GM19043 (cell line): Measurements from ENCODE around the gene RABGAP1.

Source experiments
- ATAC-seq: cut with Tn5 transposase; IDR thresholded peaks from one replicate; pipeline ENCODE4 v1.9.1; 2021; ENCODE audit warnings: low read depth; ENCODE audit not compliant: unreplicated experiment

RABGAP1 gene

DNA sequence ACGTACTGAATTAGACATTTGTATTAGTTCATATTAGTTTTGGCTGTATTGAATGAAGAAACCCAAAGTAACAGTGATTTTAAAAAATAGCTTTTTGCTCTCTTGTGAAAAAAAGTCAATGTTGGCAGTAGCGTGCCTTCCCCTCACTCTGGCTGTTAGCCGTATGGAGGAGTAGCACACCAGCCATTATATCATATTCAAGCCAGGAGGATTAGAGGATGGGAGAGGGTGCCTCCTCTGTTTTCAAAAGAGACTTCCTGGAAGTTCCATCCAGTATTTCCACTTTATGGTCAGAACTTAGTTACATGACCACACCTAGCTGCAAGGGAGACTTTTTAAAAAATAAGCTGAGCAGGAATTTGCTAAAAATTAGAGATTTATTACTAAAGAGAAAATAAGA is 133.8 kb downstream of the RABGAP1 start:
- ATAC-seq: no peak

DNA sequence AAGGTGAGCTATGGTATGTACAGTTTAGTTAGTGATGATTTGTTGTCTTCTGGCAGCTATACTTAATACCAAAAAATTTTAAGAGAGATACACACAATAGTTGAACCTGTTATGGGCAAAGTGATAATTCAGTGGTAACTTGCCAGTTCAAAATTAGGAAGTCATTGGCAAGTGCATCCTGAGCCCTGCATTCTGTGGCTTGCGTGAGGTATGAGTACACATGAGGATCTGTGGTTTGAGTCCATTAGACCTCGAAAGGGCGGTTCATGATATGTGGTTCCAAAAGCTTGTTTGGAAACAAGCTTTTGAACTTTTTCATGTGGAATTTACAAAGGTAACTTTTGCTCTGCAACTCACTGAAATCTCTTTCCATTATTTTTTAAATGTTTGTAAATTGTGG is 139.6 kb downstream of the RABGAP1 start:
- no peak for ATAC-seq

DNA sequence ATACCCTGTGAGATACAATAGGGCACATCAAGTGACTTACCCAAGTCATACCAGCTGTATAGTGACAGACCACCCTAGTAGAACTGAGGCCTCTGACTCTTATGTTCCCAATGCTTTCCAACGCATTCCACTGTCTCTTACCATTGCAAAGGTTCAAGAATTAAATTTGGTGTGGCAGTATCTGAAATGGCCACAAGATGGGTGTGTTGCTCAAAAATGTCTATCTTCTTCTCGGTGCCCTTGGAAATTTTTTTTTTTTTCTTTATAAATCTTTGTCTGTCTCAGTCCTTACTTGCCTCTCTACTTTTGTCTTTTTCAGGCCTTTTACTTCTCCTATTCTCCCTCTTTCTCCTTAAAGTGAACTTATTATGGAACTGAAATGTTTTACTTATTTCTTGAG is 141.0 kb downstream of the RABGAP1 start:
- no peak for ATAC-seq

DNA sequence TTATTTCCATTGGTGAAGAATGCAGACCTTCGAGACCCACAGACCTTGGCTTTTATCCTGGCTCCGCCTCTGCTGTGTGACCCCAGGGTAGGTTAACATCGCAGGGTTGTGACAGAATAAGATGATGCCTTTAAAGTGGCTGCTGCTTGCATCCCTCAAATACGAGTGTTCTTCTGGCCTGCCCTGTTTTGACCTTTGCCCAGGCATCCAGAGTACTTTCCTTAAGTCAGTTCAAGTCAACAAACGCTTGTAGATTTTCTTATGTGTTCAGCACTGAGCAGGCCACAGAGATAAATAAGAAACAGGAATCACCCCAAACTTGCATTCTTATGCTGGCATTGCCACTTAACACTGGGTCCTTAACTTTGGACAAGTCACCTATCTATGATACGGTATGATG is 142.9 kb downstream of the RABGAP1 start:
- ATAC-seq: no peak

DNA sequence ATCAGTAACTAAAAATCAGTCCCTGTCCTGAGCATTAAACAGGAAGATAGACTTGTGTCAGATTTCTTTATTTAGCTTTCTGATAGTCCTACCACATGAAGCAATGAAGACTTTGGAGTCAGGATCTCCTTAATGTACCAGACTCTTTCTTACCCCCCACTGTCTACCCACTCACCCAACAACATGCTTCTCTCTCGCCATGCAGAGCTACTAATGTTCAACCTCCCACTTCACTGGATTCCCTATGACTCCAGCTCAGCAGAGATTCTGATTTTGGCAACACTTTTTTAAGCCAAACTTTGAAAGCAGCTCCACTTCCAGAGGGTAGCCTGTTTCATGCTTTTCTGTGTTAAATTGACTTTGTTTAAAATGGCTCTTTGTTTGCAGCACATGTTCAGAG is 143.4 kb downstream of the RABGAP1 start:
- ATAC-seq: no peak

DNA sequence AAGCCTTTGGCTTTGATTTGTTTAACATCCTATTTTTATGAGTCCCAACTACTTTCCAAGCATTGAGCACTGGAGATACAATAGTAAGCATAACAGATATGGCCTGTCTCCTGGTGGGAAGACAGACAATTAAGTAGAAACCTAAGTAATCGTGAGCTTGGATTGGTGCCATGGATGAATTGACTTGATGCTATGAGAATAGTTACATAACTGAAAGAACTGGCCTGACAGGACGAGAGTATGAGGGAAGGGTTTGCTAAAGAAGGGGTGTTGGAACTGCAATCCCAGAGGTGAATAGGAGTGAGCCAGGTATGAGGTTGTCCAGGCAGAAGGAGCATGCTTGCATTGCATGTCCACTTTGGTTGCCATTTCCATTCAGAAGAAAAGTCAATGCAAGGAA is 145.1 kb downstream of the RABGAP1 start:
- no peak for ATAC-seq

DNA sequence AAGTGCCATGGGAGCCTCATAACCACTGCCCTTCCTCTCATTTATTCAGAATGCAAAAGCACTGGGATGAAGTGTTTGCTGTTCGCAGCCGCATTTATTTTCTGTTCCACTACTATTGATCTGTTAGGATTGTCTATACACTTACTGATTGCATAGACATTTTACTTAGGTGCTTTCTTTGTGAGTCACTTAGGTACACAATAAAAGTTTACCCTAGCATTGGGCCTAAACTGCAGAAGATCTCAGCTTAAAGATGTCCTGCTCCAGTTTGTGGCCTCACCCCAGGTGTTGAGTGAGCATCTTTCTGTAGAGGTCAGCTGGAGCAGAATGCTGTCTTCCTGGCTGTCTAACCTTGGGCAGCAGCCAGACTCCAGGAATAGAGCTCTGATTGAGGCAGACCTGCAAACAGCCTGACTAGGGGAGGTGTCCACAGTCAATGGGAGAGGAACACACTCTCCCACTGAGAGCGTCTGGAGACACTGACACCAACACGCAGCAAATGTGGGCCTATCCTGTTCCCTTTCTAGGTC is 146.6 kb downstream of the RABGAP1 start:
- no peak for ATAC-seq

DNA sequence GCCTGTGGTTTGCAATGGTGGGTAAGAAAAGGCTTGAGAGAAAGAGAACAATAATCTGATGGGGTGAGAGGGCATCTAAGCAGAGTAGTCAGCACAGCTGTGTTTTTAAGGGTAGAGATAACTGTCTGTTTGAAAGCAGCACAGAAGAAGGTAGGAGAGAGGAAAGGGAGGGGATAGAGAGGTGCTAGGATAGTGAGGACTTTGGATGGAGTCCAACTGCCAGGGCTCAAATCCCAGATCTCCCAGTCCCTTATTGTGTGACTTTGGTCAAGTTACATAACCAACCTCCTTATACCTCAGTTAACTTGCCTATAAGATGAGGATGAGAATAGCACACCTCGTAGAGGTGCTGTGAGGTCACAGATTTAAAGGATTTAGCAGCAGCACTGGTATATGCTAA is 148.2 kb downstream of the RABGAP1 start:
- no peak for ATAC-seq

DNA sequence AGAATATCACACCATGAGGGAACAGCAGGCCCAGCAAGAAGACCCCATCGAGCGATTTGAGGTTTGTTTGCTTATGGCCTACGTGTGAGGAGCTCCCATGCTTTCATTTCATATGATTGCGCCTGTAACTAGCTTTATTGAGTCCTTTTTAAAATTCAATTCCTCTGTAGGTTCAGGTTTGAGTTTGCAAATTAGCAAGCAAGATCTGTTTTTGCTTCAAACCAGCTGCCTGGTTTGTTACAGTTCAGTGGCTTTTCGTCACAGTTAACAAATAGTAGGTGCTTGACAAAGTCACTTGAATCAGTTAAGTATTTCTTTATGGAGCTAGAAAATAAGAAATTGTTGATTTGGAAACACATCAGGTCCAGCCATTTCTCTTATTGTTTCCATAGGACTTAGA is 149.0 kb downstream of the RABGAP1 start:
- no peak for ATAC-seq

DNA sequence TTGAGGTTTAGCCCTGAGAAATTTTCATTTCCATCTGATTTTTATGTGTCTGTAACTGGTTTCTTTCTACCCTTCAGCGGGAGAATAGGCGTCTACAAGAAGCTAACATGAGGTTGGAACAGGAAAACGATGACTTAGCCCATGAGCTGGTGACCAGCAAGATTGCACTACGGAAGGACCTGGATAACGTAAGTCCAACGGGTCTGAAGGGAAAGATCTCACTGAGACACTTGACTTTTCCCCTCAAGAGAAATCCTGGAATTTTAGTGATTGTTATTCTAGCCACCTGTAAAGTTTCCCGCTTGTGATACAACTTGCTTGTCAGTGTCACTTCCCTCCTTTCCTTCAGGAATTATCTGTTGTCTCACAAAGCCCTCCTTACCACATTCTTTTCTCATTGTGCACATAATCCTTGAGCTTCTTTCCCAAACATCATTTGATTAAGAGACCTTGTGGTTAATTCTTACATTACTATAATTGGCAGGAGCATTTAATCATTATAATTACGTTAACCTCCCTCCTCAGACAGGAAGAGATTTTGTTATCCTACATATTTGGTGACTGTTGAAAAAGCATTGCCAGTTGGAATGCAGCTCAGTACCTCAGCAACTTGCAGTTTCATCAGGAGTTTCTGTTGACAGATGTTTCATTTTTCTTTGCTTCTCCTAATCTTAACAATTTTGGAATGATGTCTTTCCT is 149.5 kb downstream of the RABGAP1 start:
- no peak for ATAC-seq

DNA sequence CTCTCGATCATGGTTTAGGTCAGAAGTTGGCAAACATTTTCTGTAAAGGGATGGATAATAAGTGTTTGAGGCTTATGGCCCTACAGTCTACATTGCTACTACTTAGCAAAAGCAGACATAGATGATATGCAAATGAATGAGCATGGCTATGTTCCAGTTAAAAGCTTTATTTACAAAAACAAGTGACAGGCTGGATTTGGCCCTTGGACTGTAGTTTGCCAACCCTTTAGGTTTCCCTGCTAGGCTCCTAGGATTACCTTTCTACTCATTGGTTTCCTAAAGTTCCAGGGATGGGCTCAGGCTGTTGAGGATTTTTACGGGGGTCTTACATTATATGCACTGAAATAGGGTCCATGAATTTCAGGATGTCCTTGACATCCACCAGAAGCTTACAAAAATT is 150.1 kb downstream of the RABGAP1 start:
- ATAC-seq: no peak

DNA sequence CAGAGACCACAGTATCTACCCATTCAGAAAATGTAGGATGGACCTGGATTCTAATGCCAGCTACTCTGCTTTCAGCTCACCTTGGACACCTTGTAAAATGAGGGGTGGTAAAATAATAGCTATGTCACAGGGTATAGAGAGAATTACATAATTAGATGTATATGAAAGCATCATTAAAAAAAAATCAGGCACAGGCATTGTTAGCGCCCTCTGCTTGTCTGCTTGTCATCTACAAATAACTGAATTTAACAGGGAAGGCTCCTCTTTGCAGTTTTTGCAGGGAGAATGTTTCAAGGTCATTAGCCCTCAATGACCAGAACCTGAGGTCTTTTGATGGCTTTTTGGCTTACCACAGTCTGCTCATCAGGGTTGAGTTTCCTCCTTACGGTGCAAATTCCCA is 150.6 kb downstream of the RABGAP1 start:
- no peak for ATAC-seq

DNA sequence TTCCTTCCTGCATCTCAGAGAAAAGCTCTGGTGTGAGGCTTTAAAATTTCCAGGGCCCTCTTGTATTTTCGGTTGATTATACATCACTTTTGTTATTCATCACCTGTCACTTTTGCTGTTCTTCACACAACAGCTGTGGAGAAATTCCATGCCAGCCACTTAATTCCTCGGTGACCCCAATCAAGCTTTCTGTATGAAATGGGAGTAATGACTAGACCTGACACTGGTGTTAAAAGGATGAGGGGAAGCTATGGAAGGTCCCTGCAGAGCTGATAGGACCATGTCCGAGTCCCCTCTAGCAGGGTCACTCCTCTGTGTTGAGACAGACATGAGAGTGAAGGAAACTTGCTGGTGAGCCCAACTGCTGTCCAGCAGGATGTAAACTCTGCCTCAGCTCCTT is 152.3 kb downstream of the RABGAP1 start:
- no peak for ATAC-seq

DNA sequence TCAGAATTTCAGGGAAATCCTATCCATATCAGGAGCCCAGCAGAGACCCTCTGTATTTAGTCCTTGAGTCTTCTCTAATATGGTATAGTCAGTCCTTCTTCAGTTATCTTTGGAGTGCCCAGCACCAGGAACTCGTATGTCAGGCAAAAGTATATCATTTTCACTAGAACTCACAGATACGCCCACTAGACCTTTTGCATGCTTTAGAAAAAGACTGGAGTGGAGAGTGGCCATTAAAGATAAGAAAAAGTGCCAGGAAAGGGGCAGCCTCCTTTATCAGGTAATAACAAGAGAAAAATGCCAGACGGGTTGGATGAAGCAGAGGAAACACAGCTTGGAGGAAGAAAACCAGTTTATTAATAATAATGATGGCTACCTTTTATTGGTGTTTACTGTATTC is 156.2 kb downstream of the RABGAP1 start:
- ATAC-seq: no peak

DNA sequence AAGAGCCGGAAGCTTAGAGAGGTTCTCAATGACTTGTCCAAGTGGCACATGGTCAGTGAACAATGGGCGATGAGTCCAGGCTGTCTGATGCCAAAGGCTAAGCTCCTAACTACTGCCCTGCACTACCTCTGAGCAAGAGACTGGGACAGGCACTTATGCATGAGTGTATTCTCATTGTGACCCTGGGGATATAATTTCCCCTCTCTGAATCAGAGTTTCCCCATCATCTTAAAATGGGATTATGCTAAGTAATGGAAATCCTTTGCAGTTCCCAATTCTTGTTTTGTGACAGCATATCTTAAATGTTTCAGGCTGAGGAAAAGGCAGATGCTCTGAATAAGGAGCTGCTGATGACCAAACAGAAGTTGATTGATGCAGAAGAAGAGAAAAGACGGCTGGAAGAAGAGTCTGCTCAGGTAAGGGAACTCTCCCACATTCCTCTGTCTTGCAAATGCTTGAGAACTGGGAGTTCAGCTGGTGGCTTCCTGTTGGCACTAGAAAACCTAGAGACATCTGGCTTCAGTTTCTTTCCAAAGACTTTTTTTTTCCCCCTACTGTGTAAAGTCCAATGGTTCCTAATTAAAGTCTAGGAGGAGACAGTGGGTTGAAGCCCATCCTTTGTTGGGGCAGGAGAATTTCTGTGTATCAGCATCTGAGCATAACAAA is 156.7 kb downstream of the RABGAP1 start:
- ATAC-seq: no peak

DNA sequence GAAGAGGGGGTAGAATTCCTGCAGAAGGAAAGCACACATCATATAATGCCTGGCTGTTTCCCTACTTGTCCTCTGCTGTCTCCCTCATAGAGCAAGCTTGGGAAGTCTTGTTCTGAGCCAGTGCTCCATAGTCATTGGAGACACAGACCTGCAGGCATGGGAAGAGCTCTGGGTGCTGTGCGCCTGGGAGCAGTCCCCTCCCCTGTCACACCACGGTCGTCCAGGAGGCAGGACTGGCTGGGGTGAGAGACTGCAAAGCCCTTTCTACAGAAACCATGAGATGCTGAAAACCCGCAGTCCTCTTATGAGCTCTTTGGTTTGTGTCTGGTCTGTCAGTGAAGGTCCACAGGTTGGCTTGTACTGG is 157.3 kb downstream of the RABGAP1 start:
- no peak for ATAC-seq

DNA sequence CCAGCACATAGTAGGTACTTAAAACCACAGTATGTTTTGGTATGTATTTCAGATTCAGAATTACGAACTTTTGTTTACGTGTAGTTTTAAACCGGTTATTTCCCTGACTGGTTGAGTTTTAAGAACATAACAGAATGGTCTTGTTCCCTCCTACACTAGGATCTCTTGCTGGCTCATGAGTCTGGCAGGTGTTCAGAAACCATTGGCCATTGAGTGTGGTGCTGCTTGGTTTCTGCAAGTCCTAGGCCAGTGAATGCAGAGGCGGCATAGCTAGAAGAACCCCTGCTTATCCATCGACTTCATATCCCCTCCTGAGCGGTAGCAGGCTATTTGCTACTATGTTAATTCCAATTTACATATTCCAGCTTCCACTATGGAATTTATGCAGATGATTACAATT is 158.2 kb downstream of the RABGAP1 start:
- ATAC-seq: no peak

DNA sequence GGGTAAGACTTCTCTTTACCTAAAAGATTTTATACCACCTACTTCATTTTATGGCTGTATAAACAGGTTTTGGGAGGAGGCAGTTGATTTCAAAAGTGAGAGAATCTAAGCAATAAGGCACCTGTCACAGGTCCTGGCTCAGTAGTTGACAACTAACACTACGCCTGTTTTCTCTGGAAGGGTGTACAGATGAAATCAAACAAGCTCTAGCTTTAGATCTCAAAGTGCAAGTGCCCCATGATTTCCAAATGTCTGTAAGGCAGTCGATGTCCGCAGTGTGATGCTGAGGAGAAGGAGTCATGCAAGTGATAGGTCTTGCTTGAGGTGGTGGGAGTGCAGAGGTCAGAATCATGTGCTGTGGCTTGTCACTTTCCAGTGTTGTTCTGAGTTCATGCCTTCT is 158.7 kb downstream of the RABGAP1 start:
- no peak for ATAC-seq

DNA sequence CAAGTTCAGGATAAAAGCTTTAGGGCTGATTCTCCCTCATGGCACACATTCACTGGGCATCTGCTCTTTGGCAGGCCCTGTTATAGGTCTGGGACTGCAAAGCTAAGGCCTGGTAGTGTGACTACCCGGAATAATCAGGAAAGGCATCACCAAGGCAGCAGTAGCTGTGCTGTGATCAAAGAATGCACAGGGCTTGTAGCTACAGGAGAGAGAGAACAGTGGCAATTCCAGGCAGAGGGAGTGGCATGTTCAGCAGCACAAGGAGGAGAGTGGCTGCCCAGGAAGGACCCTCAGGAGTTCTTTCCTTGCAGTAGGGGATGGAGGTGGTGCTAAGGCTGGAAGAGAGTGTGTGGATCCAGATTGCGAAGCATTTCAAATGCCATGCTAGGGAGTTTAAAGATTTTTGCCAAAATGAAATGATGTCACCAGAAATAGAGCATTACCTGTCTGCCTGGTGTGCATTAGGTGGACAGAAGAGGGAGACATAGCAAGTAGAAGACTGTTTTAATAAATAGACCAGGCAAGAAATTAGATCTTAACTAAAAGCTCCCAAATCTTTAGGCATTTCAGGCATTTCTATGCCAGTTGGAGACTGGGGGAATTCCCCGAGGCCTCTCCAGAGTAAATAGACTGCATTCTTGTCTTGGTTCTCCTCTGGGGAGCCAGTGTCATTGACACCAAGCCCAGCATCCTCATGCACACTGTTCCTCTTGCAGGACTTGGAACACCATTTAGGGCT is 161.7 kb downstream of the RABGAP1 start:
- ATAC-seq: no peak

DNA sequence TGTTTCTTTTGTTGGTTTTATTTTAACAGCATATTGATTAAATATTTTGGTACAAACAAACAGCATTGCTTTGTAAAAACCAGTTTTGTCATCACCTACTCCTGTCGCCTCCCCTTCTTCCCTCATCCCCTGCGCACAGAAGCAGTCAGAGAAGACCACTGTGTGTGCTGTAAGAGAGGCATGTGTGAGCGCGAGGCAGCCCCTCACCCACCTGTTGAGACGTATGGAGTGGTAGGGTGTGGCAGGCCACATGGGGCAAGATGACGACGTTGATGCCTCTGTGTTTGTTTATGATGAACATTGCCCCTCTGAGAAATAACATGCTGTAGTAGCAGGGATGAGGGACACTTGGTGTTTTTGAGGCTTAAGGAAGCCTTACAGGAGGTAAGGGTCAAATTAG is 164.0 kb downstream of the RABGAP1 start:
- no peak for ATAC-seq

DNA sequence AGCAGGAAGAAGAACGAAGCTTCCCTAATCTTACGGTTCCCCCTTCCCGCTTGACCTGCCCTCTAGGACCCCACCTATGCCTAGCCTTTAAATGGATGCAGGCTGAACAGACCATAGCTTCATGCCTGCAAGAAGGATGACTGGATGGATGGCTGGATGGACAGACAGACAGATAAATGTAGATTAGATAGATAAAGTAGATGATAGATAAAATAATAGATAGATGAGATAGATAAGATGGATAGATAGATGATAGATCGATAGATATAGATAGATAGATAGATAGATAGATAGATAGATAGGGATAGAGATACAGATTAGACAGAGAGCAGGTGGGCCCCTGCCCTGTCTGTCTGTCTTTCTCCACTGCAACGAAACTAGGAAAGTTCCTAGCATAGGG is 164.7 kb downstream of the RABGAP1 start:
- ATAC-seq: no peak
